Mucosa of rectum (tissue), 2 donors: ENCODE results near the gene HSP90AB1.
A peak's percentile ranks its signal among the peaks of the same experiment; 100 is the strongest.

Experiments used
- H3K27ac ChIP-seq, 2 donors: one replicate each; pipeline ENCODE4 v1.7.0; 2013; ENCODE audit warnings: inconsistent platforms in 2 of 2, low read depth in 2 of 2, low read length in 2 of 2
- H3K27me3 ChIP-seq, 2 donors: one replicate each; pipeline ENCODE4 v1.7.0; 2013; ENCODE audit warnings: low read length in 2 of 2; ENCODE audit not compliant: control insufficient read depth in 2 of 2, insufficient read depth in 2 of 2
- H3K36me3 ChIP-seq, 2 donors: one replicate each; pipeline ENCODE4 v1.7.0; 2013; ENCODE audit warnings: low read length in 2 of 2; ENCODE audit not compliant: control insufficient read depth in 2 of 2, insufficient read depth in 2 of 2
- H3K4me1 ChIP-seq, 2 donors: one replicate each; pipeline ENCODE4 v1.7.0; 2013; ENCODE audit warnings: low read length in 2 of 2, mild to moderate bottlenecking in 1 of 2; ENCODE audit not compliant: control insufficient read depth in 2 of 2, insufficient read depth in 2 of 2
- H3K4me3 ChIP-seq, 2 donors: one replicate each; pipeline ENCODE4 v1.7.0; 2013; ENCODE audit warnings: low read length in 2 of 2
- H3K9ac ChIP-seq, 2 donors: one replicate each; pipeline ENCODE4 v1.7.0; 2013; ENCODE audit warnings: low read length in 2 of 2, low read depth in 1 of 2, mild to moderate bottlenecking in 1 of 2
- H3K9me3 ChIP-seq, 2 donors: one replicate each; pipeline ENCODE4 v1.7.0; 2013; ENCODE audit warnings: low read length in 2 of 2; ENCODE audit not compliant: control insufficient read depth in 2 of 2
- donor health status: healthy.
- donor health status: Normal muscosa, but diverticular disease.

HSP90AB1 gene

DNA sequence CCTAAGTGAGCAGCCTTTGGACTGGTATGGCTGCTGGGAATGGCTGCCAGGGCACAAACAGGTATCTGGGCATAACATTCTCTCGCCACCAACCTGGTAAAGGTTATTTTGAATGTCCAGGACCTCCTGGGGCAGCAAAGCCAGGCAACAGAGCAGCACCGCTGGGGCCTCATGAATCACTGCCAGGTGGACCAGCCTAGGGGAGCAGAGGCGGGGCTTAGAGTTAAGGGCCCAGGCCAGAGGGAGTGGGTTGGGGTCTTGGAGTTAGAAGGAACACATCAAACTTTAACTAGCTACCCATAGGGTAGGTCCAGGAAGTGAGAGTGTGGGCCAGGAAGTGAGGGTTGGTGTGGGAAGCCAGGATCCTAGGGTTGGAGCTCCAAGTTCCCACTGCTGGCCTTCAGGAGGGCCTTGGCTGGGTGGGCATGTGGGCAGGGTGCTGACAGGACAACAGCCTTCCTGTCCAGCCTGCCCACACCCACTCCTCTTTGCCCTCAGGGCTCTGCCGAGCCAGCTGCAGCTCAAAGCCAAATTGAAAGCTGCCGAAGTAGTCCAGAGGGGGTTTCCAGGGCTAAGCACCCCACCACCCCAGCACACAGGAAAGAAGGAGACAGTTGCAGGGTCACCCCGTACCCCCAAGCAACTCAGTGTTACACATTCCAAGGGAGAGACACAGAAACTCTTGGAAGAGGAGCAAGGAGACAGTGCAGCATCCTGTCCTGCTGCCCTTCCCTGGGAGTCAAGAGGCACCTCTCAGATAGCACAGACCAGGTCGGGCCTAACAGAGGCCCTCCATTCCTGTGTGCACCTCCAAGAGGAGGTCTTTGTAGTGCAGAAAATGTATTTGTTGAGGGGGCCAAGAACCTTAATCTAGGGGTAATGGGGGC is 15.8 kb downstream of the HSP90AB1 start:
- H3K27ac ChIP-seq, result peak overlapping the region in 1 of 2 donors; percentile 79
- no peaks in the 10 kb centered on the region for H3K27me3 ChIP-seq
- H3K9ac ChIP-seq, result peak overlapping the region; percentile 81 to 88
- H3K9me3 ChIP-seq, result no peaks in the 10 kb centered on the region
- H3K4me3 ChIP-seq, result peak overlapping the region; percentile 80 to 87
- peaks cover 7 to 19% of the 10 kb centered on the region in 2 donors for H3K36me3 ChIP-seq
- peaks cover 28 to 39% of the 10 kb centered on the region in 2 donors for H3K4me1 ChIP-seq

DNA sequence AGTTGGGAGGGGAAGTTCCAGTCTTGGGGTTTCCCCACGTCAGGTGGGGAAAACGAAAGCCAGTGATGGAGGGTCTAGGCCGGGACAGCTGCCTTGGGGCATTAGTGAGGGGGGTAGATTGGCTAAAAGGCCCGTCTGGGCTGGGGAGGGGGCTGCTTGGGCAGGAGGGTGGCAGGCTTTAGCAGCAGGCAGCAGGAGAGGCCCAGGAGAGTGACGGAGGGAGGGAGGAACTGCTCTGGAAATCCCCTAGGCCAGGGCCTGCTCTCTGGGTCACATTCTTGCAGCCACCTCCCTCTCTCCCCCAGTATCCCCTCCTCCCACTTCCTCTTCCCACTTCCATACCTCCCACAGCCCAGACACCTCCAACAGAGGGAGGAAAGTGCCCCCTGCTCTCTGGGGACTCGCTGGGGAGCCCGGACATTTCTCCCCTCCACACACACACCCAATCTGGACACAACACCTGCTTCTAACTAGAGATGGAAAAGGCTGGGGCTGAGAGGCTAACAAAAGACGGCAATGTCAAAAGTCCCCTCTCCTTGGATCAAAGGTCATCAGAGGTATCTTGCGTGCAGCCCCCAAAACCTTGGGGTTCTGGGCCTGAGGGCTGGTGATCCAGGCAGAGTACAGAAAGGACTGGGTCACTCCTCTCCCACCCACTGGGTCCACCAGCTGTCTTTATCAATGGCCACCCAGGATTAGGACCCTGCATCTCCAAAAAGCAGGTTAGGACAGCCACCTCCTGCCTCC is 16.6 kb downstream of the HSP90AB1 start:
- Histone ChIP-seq H3K9ac (peak overlapping the region; percentile 81 to 88), H3K4me1 (peaks cover 25 to 34% of the 10 kb centered on the region in 2 donors), H3K4me3 (peak overlapping the region; percentile 80 to 87), H3K36me3 (peaks cover 7 to 19% of the 10 kb centered on the region in 2 donors), H3K27me3 (peaks cover 5% of the 10 kb centered on the region in 2 donors), H3K9me3 (no peaks in the 10 kb centered on the region), H3K27ac (peak overlapping the region; percentile 8 to 79)

DNA sequence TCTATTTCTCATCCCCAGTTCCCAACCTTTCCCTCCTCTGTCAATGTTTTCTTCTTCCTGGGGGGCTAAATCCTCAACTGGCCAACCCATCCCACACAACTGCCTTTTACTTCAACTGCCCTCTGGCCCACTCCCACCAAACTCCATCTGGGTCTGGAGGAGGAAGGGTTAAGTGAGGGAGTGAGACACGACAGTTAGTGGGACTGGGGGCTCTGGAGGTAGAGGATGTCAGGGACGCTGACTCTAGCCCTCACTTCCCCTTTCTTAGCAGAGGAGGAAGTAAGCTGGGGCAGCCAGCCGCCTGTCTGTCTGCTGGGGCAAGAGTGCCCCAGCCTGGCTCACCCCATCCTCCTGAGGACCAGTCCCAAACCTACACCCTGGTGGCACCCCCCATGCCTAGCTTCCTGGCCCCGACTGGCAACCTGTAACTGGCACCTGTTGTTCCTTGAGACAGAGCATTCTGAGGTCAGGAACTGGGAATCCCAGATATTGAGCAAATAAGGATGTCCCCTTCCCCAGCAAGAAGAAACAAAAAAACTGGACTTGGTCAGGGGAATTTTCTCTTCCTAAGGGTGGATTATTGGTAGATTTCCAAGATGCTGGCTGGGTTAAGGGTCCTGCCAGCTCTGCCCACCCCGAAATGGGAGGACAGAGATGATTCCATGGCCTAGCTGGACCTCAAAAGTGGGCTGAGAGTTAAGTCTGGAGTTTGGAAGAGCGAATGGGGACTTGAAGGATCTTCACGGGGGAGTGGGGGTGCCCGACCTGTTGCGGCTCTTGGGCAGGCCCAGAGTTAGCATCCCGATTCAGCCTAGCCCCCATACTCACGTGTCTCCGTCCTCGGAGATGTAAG is 17.5 kb downstream of the HSP90AB1 start:
- Histone ChIP-seq H3K36me3 (peaks cover 7 to 13% of the 10 kb centered on the region in 2 donors), H3K27ac (peak overlapping the region; percentile 46 to 79)

DNA sequence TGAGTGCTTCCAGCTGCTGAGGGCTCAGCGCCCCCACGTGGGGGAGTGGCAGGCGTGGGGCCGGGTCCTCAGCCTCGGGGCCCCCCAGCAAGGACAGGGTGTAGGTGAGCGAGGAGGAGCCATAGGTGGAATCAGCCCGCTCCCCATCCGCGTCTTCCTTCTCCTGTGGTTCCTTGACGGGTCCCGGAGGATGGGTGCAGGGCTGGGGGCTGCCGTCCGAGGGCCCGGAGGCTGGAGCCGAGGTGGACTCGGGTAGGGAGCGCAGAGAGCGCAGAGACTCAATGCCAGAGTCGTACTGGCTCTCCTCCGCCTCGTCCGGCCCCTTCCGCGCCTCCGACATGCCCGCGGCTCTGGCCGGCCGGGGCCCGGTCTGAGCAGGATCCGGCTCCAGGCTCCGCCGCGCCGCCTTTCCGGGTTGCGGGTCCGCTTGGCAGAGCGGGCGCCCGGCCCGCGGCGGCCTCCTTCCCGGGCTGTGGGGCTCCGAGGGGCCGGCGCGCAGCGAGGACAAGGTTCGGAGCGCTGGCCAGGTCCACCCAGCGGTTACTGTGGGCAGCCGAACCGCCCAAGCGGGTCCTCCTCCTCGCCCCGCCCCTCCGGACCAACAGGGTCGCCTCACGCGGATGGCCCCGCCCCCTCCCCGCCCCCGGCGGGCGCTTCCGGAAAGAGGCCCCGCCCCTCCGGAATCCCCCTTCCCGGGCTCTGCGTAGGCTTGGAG is 18.3 kb downstream of the HSP90AB1 start, which contains the start of gene NFKBIE:
Gene NFKBIE (minus strand): TSS at position 545 of the 715 bp plus-strand sequence. CDS start 205 bp downstream, at position 340.
- Histone ChIP-seq H3K27ac (peak within 1 kb of the TSS; percentile 46 to 79), H3K4me3 (peak within 1 kb of the TSS; percentile 80 to 87), H3K9ac (peak within 1 kb of the TSS; percentile 81 to 88), H3K9me3 (no peaks in the 10 kb centered on the region), H3K36me3 (peaks cover 6 to 7% of the 10 kb centered on the region in 2 donors), H3K4me1 (peaks cover 25 to 32% of the 10 kb centered on the region in 2 donors), H3K27me3 (peaks cover 19 to 20% of the 10 kb centered on the region in 2 donors)

More for the DNA sequence above, 17.5 kb downstream of the HSP90AB1 start:
- peak overlapping the region; percentile 80 to 87 for H3K4me3 ChIP-seq
- H3K9me3 ChIP-seq, result no peaks in the 10 kb centered on the region
- peaks cover 25 to 32% of the 10 kb centered on the region in 2 donors for H3K4me1 ChIP-seq
- H3K27me3 ChIP-seq, result peaks cover 13 to 14% of the 10 kb centered on the region in 2 donors
- peak overlapping the region; percentile 81 to 88 for H3K9ac ChIP-seq

DNA sequence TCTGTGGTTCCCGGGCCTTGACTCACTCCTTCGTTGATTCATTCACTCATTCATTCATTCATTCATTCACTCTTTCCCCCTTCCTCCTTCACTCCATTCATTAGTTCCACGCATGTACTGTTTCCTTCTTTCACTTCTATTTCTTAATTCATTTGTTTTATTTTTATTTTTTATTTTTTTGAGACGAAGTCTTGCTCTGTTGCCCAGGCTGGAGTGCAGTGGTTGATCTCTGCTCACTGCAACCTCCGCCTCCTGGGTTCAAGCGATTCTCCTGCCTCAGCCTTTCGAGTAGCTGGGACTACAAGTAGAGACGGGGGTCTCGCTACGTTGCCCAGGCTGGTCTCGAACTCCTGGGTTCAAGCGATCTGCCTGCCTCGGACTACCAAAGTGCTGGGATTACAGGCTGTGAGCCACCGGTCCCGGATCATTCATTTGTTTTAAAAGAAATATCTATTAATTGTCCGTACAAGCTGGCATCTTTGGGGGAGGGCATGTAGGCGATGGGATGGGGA is 18.9 kb downstream of the HSP90AB1 start:
- H3K27me3 ChIP-seq, result peaks cover 19 to 20% of the 10 kb centered on the region in 2 donors
- H3K4me3 ChIP-seq, result peak overlapping the region; percentile 34 to 80
- no peak overlapping the region for H3K27ac ChIP-seq
- no peaks in the 10 kb centered on the region for H3K9me3 ChIP-seq
- H3K36me3 ChIP-seq, result peaks cover 3 to 4% of the 10 kb centered on the region in 2 donors
- no peak overlapping the region for H3K9ac ChIP-seq
- peaks cover 25 to 32% of the 10 kb centered on the region in 2 donors for H3K4me1 ChIP-seq

DNA sequence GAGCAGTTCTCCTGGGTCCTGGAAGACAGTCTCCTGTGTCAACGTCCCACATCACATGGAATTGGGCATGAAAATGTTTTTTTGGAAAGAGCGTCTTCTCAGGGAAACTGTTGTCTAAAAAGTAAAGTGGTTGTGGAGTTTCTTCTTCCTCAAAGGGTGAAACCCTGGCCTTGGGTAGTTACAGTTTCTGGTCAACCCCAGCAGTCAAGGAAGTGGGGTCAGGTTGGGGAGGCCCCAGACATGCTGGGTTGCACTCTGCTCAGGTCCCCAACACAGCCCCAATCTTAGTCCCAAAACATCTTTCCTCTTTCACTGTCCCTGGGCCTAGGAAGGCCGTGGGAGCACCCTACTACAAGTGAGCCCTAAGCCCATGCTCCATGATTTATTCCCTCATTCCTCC is 19.4 kb downstream of the HSP90AB1 start:
- Histone ChIP-seq H3K36me3 (peaks cover 2 to 3% of the 10 kb centered on the region in 2 donors), H3K9ac (no peak overlapping the region), H3K4me3 (no peak overlapping the region), H3K27me3 (peaks cover 23 to 24% of the 10 kb centered on the region in 2 donors), H3K9me3 (no peaks in the 10 kb centered on the region), H3K27ac (no peak overlapping the region), H3K4me1 (peaks cover 25 to 32% of the 10 kb centered on the region in 2 donors)

DNA sequence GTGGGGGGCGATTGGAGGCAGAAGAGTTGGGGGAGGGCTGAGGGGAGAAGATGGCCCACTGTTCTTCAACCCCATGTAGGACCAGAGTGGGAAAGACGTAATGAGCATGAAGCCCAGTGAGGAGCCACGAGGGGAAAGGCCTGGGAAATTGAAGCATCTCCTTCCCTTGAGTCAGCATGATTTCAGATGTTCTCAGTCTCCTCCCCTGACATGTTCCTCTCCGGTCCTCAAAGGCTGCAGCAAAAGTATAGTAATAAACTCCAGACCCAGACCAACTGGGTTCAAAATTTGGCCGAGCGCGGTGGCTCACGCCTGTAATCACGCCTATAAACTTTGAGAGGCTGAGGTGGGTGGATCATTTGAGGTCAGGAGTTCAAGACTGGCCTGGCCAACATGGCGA is 20.4 kb downstream of the HSP90AB1 start:
- Histone ChIP-seq H3K9me3 (no peaks in the 10 kb centered on the region), H3K27ac (no peak overlapping the region), H3K36me3 (peaks cover 0 to 2% of the 10 kb centered on the region in 2 donors), H3K9ac (no peak overlapping the region), H3K4me1 (peaks cover 25 to 28% of the 10 kb centered on the region in 2 donors), H3K4me3 (no peak overlapping the region), H3K27me3 (peaks cover 28 to 33% of the 10 kb centered on the region in 2 donors)

DNA sequence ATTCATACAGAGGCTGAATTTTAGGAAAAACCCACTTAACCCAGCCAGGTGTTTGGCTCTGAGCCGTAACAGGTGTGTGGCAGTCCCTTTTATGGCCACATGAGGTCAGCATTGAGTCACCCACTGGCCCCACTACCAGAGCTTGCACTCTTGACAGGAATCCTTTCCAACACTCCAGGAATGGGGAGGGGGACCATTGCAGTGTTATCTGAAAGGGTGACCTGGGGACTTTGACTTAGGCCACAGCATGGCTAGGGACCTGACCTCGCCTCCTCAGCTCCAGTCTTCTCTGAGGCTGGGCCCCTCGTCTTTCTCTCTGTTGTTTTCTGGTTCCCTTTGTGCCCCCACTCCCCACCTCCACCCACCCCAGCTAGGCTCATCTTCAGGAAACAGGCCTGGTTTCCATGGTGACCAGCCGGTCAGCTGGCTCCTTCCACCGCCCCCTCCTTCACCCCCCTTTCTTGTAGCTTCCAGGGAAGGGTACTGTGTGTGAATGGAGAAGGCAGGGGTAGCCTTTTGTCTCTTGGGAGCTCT is 21.3 kb downstream of the HSP90AB1 start:
- Histone ChIP-seq H3K9ac (no peak overlapping the region), H3K27me3 (peaks cover 33 to 42% of the 10 kb centered on the region in 2 donors), H3K27ac (no peak overlapping the region), H3K9me3 (no peaks in the 10 kb centered on the region), H3K4me1 (peaks cover 18 to 19% of the 10 kb centered on the region in 2 donors), H3K36me3 (no peaks in the 10 kb centered on the region), H3K4me3 (no peak overlapping the region)
